GM12892 (cell line): ENCODE results near the gene LHX1.

Experiments used
- POLR2A ChIP-seq: IDR thresholded peaks from 2 replicates; pipeline ENCODE4 v1.6.1; 2011; ENCODE audit warnings: low read depth, low read length, control low read depth
- POLR2AphosphoS5 ChIP-seq: IDR thresholded peaks from 2 replicates; pipeline ENCODE4 v1.6.1; 2011; ENCODE audit warnings: low read depth, low read length, control low read depth

- TF ChIP-seq POLR2AphosphoS5 (no peak), POLR2A (no peak)
These were observed 747 bp upstream of the LHX1 start for GRCh38 chr17:36936455-36937000.
